ENCODE data around the gene THAP7. TPM values are rescaled to one million over a fixed set of nuclear protein-coding genes. Genes with fewer than 3 reads are reported as not detected.

THAP7 gene
- total RNA-seq, 4 donors from 2014 or later, result 46.9 to 71.8 (median 49.3) TPM

DNA sequence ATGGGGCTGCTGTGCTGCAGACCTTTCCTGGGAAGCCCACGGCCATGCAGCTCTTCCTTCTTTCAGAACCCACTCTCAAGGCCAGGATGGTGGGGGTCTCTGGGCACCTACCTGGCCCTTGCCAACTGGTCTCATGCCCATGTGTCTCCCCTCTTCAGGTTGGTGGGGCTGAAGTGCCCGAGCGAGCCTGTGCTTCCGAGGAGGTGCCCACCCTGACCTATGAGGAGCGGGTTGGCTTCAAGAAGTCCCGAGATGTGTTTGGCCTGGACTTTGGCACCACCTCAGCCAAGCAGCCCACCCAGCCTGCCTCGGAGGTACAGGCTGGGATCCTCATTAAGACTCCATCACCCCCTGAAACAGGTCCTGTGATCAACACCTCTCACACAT is 9.9 kb downstream of the THAP7 start:
- Histone ChIP-seq H3K9me3 (no peaks in the 10 kb centered on the region), H3K27ac (no peak overlapping the region), H3K36me3 (peaks cover 3 to 100% (median 4%) of the 10 kb centered on the region in 3 donors), H3K4me3 (no peak overlapping the region), H3K4me1 (no peaks in the 10 kb centered on the region), H3K27me3 (no peaks in the 10 kb centered on the region)
- WGBS, 2 donors, result 87 to 94% methylated on average over 5 of the region's 7 CpGs
- TF ChIP-seq POLR2A (IDR thresholded peaks at IDR 0.05), result no peak
- TF ChIP-seq EP300 (IDR thresholded peaks at IDR 0.05), result no peak
- TF ChIP-seq, protein P1, sequence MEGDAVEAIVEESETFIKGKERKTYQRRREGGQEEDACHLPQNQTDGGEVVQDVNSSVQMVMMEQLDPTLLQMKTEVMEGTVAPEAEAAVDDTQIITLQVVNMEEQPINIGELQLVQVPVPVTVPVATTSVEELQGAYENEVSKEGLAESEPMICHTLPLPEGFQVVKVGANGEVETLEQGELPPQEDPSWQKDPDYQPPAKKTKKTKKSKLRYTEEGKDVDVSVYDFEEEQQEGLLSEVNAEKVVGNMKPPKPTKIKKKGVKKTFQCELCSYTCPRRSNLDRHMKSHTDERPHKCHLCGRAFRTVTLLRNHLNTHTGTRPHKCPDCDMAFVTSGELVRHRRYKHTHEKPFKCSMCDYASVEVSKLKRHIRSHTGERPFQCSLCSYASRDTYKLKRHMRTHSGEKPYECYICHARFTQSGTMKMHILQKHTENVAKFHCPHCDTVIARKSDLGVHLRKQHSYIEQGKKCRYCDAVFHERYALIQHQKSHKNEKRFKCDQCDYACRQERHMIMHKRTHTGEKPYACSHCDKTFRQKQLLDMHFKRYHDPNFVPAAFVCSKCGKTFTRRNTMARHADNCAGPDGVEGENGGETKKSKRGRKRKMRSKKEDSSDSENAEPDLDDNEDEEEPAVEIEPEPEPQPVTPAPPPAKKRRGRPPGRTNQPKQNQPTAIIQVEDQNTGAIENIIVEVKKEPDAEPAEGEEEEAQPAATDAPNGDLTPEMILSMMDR (IDR thresholded peaks at IDR 0.05), result no peak
- DNase-seq (ENCODE audit: low spot score in 2 of 2), result no peak

DNA sequence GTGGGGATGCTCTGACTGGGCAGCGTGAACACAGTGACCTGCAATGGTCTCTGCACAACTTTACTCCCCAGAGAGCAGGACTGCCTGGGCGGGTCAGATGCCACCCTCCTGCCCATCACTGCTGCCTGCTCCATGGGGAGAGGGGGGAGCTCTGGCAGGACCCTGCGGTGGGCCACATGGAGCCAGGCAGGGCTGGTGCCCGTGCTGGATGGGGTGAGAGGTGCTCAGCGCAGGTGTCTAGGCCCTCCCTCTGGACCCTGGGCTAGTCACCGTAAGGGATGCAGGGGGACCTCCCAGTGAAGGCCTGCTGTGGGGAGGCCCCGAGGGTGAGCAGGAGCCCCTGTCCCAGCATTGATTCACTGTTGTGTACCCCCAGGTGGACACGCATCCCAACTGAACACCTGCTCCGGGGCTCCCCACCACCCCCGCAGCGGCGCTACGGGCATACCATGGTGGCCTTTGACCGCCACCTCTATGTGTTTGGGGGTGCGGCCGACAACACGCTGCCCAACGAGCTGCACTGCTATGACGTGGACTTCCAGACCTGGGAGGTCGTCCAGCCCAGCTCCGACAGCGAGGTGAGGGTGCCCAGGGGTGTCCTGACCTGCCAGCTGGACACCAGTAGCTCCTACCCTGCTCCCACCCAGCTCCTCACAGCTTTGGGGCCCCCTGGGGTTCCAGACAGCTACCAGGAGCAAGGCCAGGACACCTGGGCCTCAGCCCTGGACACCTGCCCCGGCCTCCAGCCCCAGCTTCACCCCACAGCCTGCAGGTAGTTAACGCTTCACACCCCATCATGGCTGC is 10.5 kb downstream of the THAP7 start:
- no peaks in the 10 kb centered on the region for H3K9me3 ChIP-seq
- no peaks in the 10 kb centered on the region for H3K4me1 ChIP-seq
- H3K27me3 ChIP-seq, result no peaks in the 10 kb centered on the region
- H3K36me3 ChIP-seq, result peaks cover 3 to 100% (median 4%) of the 10 kb centered on the region in 3 donors
- WGBS, 2 donors, result 84 to 89% methylated on average over 16 to 22 of the region's 24 CpGs
- no peak overlapping the region for H3K4me3 ChIP-seq
- no peak for DNase-seq (ENCODE audit: low spot score in 2 of 2)
- TF ChIP-seq EP300 (IDR thresholded peaks at IDR 0.05) (no peak), POLR2A (IDR thresholded peaks at IDR 0.05) (no peak)
- TF ChIP-seq, protein P1 (IDR thresholded peaks at IDR 0.05), result no peak
- H3K27ac ChIP-seq, result no peak overlapping the region

DNA sequence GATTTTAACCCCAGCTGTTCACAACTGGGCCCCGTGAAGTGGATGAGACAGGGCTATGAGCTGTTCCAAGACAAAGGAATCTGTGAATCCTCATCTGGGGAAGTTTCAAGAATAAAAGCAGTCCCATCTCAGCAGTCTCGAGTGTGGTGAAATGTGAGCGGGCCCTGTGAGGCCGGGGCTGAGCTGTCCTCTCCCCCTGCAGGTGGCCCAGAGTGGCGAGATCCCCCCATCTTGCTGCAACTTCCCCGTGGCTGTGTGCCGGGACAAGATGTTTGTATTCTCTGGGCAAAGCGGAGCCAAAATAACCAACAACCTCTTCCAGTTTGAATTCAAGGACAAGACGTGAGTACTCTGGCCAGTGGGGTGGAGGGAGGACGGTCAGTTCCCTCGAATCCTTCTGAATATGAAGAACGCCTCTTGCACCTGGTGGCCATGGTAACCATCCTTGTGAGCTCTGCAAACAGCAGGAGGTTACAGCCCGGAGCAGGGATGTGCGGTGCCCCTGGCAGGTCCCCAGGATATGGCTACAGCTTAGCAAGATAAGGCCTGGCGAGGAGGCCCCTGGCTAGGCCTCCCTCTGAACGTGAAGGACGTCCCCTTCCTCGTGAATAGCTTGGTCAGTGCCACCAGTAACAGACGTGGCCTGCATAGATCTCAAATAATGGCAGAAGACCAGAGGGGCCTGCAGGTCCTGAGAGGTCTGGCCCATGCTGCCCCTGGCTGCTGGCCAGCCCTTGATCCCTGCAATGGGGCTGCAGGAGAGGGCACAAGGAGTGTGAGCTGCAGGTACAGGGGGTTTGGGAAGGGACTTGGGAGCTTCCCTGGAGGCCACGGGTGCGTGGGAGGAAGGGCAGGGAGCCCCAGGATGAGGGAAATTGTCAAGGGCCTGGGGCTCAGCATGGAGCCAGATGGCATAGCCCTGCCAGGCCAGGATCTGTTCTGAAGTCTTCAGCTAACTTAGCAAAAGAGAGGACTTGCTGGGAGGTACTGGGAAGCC is 11.4 kb downstream of the THAP7 start:
- H3K36me3 ChIP-seq, result peaks cover 3 to 96% (median 4%) of the 10 kb centered on the region in 3 donors
- H3K9me3 ChIP-seq, result no peaks in the 10 kb centered on the region
- WGBS, 2 donors, result 78 to 84% methylated on average over 21 of the region's 21 CpGs
- no peak for DNase-seq (ENCODE audit: low spot score in 2 of 2)
- H3K4me1 ChIP-seq, result no peaks in the 10 kb centered on the region
- H3K4me3 ChIP-seq, result no peak overlapping the region
- no peaks in the 10 kb centered on the region for H3K27me3 ChIP-seq
- no peak overlapping the region for H3K27ac ChIP-seq
- TF ChIP-seq POLR2A (IDR thresholded peaks at IDR 0.05), result no peak

DNA sequence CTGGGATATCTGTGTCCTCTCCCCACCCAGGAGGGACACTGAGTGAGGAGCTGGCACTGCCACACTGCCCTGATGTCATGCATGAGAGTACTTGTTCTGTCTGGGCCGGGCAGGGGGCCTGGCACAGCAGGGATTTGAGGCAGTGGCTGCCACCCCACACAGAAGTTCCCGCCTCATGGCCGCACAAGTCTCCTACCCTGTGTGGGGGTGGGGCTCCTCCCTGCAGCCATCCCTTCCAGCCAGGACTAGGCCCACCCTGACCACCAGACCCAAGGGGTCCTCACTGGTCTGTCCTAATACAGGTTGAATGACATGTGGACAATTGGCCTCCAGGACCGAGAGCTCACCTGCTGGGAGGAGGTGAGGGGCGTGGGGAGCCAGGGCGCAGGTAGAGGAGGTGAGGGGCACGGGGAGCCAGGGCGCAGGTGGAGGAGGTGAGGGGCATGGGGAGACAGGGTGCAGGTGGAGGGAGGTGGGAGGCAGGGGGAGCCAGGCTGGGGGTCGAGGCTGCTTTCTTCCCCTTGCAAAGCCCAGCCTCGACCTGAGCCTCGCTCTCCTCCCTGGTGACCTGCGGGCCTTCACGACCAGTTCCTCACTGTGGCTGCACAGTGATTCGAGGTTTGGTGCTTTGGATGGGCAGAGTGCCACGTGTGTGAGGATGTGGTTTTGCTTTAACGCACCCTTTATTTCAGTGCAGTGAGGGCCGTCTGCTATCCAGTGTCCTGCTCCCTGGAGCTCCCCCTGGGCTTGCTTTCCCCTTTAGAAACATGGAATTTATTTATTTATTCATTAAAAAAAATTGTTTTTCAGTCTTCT is 12.4 kb downstream of the THAP7 start:
- H3K27me3 ChIP-seq, result no peaks in the 10 kb centered on the region
- H3K4me3 ChIP-seq, result no peak overlapping the region
- WGBS, 2 donors, result 63 to 64% methylated on average over 14 to 17 of the region's 17 CpGs
- no peak overlapping the region for H3K27ac ChIP-seq
- H3K9me3 ChIP-seq, result no peaks in the 10 kb centered on the region
- H3K36me3 ChIP-seq, result peaks cover 3 to 95% (median 4%) of the 10 kb centered on the region in 3 donors
- no peak for TF ChIP-seq POLR2A (IDR thresholded peaks at IDR 0.05)
- DNase-seq (ENCODE audit: low spot score in 2 of 2), result no peak
- H3K4me1 ChIP-seq, result peaks cover 0 to 6% (median 0%) of the 10 kb centered on the region in 4 donors

DNA sequence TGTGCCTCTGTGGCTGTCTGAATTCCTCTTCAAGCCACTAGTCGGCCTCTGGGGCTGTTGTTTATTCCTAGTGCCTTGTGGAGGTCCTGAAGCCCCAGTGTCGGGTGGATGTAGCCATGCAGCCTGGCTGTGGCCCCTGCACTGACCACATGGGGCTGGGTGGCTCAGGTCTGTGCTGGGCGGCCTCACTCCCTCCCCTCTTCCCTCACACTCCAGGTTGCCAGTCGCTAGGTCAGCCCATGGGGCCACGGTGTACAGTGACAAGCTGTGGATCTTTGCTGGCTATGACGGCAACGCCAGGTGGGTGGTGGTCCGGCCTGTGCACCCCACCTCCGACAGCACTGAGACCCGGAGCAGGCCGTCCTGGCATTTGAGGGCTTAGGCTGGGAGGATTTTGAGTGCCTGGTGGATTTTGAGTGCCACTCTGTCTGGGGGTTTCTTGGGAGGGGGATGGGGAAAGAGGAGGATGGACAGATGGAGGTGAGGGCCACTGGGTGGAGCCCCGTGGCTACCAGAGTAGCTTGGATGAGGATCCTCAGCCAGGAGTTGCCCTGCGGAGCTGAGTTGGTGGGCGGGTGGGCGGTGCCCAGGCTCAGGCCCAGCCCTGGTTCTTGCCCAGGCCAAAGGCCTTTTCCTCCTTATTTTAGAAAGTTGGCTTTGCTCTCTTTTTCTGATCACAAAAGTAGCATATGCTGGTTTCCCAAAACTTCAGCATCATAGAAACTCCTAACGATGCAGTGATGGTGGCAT is 13.2 kb downstream of the THAP7 start:
- Histone ChIP-seq H3K27me3 (no peaks in the 10 kb centered on the region), H3K36me3 (peaks cover 3 to 95% (median 4%) of the 10 kb centered on the region in 3 donors)
- WGBS, 2 donors, result 84 to 85% methylated on average over 16 of the region's 16 CpGs

More for the DNA sequence above, 13.2 kb downstream of the THAP7 start:
- Histone ChIP-seq H3K9me3 (no peaks in the 10 kb centered on the region), H3K4me1 (peaks cover 0 to 12% (median under 1%) of the 10 kb centered on the region in 4 donors), H3K4me3 (no peak overlapping the region), H3K27ac (no peak overlapping the region)
- TF ChIP-seq POLR2A (IDR thresholded peaks at IDR 0.05), result no peak
- TF ChIP-seq EP300 (IDR thresholded peaks at IDR 0.05), result no peak
- TF ChIP-seq, protein P1 (IDR thresholded peaks at IDR 0.05), result no peak
- DNase-seq (ENCODE audit: low spot score in 2 of 2), result no peak

All from tibial nerve (tissue), 4 donors.